Ovary (tissue), 3 donors: Measurements from ENCODE around the gene AGXT.

Source experiments
- POLR2A ChIP-seq: fragments of 450-650 bp; IDR thresholded peaks from one replicate; pipeline ENCODE4 v1.6.1; 2017; ENCODE audit warnings: antibody characterized with exemption, mild to moderate bottlenecking, moderate library complexity
- TF ChIP-seq, protein P1 (sequence below), 3 donors: fragments of 450-650 bp in 2 of 3; fragments of 200-600 bp in 1 of 3; IDR thresholded peaks; one replicate each; pipeline versions ENCODE4 v1.5.1 to v1.8.0; 2016 to 2022; ENCODE audit warnings: antibody characterized with exemption in 3 of 3, mild to moderate bottlenecking in 1 of 3
- donor health status: DM: no; HTN: no; CAD: no.

DNA sequence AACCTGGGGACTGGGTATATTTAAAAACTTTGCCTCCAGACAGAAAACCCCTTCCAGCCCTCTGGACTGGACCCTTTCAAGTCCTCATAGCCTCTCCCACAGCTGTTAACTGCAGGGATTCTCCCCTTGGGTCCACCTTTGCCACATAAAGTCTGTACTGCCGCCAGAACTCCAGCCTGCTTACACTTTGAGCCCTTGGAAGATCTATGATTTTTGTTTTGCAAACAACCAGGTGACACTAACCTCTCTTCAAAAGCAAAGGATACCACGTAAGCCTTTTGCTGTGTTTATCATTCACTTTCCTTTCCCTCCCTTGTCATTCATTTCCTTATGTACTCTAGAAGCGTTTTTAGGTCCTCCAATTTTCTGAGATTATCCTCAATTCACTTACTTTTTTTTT is 4.1 kb upstream of the AGXT start:
- TF ChIP-seq, protein P1, sequence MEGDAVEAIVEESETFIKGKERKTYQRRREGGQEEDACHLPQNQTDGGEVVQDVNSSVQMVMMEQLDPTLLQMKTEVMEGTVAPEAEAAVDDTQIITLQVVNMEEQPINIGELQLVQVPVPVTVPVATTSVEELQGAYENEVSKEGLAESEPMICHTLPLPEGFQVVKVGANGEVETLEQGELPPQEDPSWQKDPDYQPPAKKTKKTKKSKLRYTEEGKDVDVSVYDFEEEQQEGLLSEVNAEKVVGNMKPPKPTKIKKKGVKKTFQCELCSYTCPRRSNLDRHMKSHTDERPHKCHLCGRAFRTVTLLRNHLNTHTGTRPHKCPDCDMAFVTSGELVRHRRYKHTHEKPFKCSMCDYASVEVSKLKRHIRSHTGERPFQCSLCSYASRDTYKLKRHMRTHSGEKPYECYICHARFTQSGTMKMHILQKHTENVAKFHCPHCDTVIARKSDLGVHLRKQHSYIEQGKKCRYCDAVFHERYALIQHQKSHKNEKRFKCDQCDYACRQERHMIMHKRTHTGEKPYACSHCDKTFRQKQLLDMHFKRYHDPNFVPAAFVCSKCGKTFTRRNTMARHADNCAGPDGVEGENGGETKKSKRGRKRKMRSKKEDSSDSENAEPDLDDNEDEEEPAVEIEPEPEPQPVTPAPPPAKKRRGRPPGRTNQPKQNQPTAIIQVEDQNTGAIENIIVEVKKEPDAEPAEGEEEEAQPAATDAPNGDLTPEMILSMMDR (IDR thresholded peaks at IDR 0.05), result no peak
- TF ChIP-seq POLR2A, result no peak
